Measurements from ENCODE around the gene DNAI4.
"Not testable (repeated sequence)": the region's sequence is repeated elsewhere in the genome, so short reads cannot be mapped to it uniquely, and the experiment has no call there.

The DNAI4 gene, protein sequence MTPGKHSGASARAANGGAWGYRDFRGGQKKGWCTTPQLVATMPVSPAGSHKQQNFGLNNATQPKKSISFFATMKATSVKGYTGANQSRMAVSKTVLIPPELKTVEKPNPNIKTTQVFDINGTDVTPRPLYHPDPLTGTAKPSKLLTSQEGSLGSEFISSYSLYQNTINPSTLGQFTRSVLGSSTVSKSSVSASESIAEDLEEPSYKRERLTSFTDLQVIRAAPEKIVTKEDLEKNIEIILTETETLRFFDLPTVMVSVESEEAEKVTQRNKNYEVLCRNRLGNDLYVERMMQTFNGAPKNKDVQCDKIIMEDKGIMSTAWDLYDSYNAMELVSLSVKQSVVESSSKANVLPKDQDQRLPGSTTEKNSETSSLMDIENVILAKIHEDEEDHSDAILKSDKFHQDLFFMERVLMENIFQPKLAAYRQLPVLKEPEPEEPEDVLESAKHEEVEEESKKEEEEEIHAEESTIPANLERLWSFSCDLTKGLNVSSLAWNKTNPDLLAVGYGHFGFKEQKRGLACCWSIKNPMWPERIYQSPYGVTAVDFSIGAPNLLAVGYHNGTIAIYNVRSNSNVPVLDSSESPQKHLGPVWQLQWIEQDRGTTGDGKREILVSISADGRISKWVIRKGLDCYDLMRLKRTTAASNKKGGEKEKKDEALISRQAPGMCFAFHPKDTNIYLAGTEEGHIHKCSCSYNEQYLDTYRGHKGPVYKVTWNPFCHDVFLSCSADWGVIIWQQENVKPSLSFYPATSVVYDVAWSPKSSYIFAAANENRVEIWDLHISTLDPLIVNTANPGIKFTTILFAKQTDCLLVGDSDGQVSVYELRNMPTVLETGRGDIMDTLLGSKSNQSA

DNA sequence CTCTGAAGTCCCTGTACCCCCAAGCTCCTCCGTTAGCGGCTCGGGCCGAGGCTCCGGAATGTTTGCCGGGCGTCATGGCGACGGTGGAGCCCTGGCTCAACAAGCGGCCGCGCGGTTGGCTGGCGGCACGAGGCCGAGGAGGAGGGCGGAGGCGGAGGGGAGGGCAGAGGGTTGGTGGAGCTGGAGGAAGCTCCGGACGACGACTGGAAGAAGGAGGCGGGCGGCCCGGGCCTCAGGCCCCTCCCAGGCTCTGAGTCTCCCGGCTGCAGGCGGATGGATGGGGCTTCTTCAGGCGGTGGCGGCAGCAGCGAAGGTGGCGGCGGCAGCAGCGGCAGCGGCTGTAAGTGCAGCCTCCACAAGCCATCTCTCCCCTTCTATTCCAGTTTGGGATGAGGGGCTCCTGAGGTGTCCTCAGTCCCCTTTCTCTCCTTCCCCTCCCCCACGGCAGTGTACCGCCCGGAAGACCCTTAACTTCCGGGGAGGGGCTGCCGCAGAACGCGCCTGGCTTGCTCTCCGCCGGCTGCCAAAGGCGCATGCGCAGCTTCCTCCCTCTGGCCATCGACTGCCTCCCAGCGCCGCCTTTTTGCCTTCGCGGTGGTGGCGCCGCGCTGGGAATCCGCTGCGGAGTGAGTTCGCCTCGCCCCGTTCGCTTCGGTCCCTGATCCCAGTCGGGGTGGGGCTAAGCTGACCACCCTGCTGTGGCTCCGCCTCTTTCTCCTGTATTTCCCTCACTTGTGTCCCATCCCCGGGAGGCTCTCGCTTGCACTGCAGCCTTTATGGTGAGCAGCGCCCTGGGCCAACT is at the start of gene DNAI4, which contains the start of gene MIER1:
Gene DNAI4, minus strand, starts transcription at position 101 of the 802 bp plus-strand sequence. Its CDS starts 25 bp downstream, at position 76.
Gene MIER1, plus strand, starts transcription at position 235 of the 802 bp plus-strand sequence. Its CDS starts 39 bp downstream, at position 274.
- peak; percentile 95 for DNase-seq (ENCODE audit: low read depth)

DNA sequence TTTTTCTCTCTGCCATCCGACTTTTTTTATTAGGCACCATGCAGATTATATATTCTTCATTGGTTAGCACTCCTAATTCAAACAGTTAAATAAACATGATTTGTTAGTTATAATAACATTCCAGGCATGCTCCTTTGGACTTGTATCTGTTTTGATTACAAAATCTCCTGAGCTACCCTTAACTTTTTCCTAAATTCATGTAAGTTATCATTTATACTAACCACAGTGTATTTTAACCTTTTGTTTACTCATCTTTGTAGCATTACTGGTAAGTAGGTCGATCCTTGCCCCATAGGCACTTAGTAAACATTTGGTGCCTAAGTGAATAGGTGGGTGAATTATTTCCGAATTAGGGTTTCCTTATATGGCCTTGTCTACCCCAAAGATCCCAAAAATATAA is 43.9 kb upstream of the DNAI4 start:
- no peak for DNase-seq (ENCODE audit: low read depth)

DNA sequence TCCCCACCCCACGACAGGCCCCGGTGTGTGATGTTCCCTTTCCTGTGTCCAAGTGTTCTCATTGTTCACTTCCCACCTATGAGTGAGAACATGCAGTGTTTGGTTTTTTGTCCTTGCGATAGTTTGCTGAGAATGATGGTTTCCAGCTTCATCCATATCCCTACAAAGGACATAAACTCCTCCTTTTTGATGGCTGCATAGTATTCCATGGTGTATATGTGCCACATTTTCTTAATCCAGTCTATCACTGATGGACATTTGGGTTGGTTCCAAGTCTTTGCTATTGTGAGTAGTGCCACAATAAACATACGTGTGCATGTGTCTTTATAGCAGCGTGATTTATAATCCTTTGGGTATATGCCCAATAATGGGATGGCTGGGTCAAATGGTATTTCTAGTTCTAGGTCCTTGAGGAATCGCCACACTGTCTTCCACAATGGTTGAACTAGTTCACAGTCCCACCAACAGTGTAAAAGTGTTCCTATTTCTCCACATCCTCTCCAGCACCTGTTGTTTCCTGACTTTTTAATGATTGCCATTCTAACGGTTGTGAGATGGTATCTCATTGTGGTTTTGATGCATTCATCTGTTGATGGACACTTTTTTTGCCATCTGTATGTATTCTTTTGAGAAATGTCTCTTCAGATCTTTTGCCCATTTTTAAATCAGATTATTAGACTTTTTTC is 41.7 kb upstream of the DNAI4 start:
- DNase-seq (ENCODE audit: low read depth), result not testable (repeated sequence)

DNA sequence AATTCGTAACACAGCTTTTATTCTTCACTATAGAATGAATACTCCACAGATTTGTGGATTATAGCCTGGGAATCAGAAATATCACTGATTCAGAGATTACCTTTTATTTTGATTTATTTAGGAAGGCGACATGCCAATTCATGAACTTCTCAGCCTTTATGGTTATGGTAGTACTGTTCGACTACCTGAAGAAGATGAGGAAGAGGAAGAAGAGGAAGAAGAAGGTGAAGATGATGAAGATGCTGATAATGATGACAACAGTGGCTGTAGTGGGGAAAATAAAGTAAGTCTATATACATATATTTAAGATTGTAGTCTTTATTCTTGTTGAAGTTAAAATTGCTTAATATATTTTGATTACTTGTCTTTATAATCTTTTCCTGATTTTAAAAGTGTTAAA is 33.3 kb upstream of the DNAI4 start:
- DNase-seq (ENCODE audit: low read depth), result no peak

DNA sequence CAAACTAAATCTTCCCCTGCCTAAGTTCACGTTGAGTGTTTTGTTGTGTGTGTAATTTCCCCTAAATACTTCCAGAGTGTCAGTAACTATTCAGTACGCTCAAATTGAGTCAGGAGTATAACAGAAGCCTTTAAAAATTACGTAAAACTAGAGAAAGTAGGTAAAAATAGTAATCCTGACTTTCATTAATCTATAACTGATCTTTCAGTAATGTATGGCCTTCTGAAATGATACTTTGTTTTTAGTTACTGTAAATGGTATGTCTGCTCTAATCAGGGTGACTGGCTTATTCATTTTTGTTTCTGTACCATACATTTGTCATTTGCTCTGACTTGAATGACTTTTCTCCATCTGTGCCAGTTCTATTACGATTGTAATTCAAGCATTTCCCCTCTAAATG is 29.6 kb upstream of the DNAI4 start:
- no peak for DNase-seq (ENCODE audit: low read depth)

DNA sequence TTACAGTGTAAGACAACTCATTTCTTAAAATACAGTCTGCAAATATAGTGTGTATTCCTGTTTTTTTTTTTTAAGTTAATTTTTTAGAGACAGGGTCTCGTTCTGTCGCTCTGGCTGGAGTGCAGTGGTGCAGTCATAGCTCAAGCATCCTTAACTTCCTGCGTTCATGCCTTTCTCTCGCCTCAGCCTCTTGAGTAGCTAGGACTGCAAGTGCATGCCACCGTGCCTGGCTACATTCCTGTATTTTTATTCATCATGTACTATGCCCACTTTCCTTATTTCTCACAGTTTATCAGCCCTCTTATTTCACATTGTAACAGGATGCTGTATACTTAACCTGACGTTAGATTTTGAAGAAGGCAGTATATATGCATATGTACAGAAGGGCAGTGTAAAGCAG is 26.9 kb upstream of the DNAI4 start:
- no peak for DNase-seq (ENCODE audit: low read depth)

DNA sequence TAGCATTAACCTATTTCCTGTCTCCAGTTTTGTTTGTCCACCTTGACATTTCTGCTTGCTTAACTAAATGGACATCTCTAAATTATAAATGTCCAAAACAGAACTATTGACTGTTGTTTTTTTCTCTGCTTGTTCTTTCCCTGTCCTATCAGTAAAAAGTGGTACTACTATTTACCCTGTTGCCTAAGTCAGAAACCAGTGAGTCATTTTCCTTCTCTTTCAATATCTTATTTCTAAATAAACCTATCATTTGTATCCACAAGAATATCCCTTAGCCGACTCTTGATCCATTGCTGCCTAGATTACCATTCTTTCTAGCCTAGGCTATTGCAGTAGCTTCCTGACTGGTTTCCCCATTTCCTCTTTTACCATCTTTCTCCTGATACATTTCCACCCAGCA is 22.6 kb upstream of the DNAI4 start:
- DNase-seq (ENCODE audit: low read depth), result no peak

DNA sequence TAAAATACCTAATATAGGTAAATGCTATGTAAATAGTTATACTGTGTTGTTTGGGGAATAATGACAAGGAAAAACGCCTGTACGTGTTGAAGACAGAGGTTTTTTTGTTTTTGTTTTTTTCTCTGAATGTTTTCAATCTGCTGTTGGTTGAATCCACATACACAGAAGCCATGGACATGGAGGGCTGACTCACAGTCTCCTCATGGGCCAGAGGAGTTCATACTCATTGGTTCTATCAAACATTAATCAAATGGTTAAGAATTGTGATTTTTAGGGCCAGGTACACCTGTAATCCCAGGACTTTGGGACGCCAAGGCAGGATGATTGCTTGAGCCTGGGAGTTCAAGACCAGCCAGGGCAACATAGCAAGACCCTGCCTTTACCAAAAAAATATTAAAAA is 20.7 kb upstream of the DNAI4 start:
- no peak for DNase-seq (ENCODE audit: low read depth)

DNA sequence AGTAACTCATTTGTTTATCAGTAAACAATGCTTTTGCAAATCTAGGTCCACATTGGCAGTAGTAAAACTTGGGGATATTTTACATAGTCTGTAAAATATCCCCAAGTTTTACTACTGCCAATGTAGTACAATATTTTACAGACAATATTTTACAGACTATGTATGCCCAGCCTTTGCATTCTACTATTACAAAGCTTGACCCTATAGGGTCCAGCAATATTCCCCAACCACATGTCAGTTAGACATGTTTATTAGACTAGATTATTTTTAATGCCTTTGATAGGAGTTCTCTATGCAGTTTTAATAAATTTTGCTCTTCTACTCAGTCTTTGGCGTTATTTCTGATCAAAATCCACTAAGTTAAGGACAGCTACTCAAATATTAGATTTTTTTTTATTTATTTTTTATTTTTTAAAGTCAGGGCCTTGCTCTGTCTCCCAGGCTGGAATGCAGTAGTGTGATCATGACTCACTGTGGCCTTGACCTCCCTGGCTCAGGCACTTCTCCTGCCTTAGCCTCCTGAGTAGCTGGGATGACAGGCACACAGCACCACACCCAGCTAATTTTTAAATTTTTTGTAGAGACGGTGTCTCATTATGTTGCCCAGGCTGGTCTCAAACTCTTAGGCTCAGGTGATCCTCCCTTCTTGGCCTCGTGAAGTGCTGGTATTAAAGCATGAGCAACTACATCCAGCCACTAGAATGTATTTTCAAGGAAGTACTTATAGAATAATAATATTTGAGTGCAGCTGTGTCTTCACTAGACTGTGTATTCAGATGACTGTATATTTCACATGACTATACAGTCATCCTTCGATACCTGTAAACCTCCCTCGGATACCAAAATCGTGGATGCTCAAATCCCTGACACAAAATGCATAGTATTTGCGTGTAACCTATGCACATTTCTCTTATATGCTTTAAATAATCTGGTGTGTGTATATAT is 19.9 kb upstream of the DNAI4 start:
- DNase-seq (ENCODE audit: low read depth), result no peak

DNA sequence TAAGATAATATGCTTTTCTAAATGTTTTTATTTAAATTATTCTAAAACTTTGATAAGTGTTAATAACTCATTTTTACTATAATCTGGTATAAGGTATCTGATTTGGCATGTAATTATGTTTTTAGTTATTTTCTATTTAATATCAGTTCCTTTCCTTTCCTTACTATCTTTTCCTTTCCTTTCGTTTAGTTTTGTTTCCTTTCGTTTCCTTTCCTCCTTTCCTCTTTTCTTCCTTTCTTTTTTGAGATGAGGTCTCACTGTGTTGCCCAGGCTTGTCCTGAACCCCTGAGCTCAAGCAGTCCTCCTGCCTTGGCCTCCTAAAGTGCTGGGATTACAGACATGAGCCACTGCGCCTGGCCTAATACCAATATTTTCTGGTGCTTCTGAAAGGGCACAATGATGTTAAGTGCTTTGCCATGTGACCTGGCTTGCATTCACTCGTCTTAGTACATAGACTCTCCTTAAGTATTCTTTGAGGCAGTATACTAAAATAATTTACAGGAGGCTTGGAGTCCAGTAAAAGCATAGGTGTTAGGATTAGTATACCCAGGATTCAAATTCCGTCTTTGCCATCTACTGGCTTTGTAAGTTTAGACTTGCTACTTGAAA is 18.8 kb upstream of the DNAI4 start:
- no peak for DNase-seq (ENCODE audit: low read depth)

DNA sequence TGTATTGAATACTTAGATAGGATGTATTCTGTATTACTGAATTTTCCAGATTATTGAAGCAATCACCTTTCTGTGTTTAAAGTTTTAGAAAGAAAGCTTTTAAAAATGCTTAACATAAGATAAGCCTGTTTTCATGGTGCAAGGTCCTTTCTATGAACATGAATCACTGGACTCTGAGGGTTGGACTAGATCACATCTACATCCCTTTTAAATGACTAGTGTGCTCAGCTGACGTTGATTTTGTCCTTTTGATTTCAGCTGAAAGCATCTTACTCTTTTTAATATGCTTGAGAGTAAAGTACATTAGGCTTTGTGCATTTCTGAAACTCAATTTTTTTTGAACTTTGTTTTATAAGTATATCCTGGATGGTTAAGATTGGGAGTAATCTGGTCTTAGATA is 16.3 kb upstream of the DNAI4 start:
- DNase-seq (ENCODE audit: low read depth), result no peak

DNA sequence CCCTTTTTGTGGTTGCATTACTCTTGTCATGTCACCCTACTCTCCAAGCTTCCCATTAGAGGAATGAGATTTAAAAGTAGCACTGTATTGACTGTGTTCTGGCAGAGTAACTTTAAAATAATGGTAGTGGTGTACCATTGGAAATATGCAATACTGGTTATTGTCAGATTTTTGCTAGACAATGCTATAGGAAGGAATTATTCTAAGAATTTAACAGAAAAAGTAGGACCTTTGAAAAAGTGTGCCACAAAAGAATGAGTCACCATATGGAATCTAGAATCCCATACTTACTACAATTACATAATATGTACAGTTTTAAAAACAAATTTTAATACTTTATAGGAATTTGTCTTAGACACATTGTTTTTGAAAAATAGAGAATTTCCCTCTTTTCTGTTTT is 14.0 kb upstream of the DNAI4 start:
- DNase-seq (ENCODE audit: low read depth), result no peak

DNA sequence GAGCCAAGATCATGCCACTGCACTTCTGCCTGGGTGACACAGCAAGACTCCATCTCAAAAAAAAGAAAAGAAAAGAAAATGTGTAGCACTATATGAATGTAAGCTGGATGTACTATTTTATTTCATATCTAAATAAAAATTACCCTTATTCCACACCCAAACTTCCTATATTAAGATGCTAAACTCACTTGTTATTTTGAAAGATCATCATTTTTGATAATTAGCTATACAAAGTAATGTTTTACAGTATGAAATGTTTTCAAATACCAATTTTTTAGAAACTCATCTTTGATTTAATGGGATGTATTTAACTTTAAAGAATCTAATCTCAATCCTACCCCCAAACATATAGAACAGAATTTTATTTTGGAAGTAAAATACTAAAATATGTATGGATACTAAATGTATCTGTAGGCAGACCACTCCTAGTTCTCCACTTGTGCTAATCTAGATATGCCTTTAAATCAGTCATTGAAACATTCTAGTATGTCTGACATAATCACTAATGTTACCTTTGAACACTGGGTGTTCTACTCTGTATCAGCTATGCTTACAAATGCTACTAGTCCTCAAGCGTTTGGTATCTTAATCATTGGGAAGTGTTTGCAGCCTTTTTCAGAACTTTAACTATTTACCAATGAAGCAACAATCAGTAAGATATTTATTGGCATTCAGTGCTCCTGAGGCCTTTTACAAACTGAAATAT is 13.0 kb upstream of the DNAI4 start:
- no peak for DNase-seq (ENCODE audit: low read depth)

DNA sequence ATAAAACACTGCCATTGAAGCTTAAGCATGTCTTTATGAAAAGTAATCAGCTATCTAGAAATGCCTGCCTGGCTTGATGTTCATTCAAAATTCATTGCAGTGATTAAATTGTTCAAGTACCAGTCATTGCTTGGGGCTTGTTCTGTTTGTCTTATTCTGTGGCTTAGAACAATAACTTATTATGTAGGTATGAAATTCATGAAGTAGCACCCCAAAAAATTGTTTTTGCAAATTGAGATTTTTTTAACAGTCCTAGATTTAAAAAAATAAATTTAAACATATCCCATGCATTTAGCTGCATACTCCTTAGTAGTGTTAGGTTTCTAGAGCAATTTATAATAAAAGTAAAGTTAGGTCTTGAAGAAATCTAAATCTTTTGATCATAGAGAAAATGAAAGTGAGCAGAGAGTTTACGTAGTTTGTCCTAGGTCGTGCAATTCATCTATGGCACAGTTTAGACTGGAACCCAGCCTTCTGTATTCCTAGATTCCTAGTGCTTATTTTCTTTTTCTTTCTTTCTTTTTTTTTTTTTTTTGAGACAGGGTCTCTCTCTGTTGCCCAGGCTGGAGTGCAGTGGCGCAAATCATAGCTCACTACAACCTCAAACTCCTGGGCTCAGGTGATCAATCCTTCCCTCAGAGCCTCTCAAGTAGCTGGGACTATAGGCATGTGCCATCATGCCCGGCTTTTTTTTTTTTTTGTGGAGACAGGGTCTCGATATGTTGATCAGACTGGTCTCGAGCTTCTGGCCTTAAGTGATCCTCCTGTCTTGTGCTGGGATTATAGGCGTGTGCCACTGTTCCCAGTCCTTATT is 9.4 kb upstream of the DNAI4 start:
- DNase-seq (ENCODE audit: low read depth), result no peak

DNA sequence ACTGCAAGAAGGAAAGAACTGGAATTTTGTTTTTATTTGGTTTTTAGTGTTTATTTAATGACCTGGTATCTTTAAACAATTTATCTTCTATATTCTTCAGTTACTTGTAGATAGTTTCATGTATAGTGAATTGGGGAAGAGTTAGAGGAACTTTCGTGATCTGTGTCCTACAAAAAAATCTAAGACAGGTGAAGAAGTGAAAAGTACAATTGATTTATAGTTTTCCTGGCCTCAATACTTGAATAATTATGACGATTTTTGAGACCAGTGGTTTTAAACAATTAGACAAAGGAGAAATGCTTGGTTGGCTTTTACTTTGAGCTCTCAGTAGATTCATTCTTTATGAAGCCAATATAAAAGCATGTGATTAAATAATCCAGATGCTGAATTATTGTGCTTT is 7.6 kb upstream of the DNAI4 start:
- no peak for DNase-seq (ENCODE audit: low read depth)

DNA sequence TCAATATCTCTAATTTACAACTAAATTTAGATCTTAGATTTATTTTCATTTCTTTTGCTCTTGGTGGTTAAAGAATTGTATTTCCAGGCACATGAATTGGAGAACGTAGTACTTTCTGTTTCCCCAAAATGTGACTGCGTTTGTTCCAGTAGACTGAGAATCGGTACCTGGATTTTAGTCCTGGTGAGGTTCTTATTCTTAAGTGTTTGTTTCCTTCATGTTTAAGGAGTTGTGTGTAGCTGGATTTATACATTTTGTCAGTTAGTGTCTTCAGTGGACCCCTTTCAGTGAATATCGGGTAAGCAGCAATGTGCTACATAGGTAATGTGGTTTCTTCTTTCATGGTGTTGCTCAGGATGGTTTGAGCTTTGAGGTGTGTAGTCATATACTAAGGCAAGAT is 6.9 kb upstream of the DNAI4 start:
- DNase-seq (ENCODE audit: low read depth), result no peak

DNA sequence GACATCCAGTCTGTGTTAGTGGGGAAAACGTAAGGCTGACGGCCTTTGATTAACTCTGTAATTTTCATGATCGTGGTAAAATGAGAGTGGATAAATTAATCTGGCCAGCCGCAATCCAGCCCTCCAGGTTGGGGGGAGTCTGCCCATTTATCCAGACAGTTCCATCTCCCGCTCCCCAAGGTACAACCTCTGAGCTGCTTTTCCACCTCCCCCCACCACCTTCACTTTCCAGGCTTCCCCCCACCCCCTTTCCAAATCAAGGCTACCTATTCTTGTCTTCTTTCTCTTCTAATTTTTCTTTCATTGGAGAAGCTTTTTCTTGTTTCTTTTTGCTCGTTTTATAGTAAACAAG is 6.1 kb upstream of the DNAI4 start:
- no peak for DNase-seq (ENCODE audit: low read depth)

DNA sequence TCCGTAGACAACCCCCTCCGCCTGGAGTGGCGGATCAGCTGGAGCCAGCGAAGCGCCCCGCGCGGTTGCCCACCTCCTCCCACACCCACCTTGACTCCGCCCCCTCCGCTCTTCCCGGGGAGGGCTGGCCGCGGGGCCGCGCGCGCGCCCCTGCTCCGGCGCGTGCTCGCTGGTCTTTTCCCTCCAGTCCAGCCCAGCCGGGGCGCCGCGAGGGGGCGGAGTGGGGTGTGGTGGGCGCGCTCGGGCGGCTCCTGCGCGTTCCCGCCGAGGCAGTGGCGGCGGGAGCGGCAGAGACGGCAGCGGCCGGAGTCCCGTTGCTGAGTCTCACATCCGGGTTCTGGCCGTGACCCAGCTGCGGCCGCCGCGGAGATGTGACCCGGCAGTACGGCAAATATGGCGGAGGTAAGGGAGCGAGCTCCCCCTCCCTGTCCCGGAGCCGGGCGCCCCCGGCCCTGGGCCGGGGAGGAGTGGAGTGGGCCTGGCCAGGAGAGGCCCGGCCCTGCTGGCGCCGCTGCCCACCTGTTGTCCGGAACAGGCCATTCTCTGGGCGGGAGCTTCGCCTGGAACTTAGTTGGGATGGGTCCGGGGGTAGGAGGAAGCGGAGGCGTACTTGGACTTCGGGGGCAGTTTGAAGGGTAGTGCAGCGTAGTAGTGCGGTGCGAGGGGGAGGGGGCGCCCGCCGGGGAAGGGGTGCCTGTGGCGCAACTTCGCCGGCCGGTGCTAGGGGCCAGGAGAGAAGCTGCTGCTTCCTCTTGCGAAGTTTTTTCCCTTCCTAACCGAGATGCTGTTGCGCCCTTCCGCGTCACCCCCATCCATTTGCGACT is 5.6 kb upstream of the DNAI4 start:
- peak; percentile 90 for DNase-seq (ENCODE audit: low read depth)

Measured in activated T-cell treated with anti-CD3 and anti-CD28 coated beads for 24 hours (primary cell).